ENCODE measurements around the gene PTPDC1.
A peak's percentile ranks its signal among the peaks of the same experiment; 100 is the strongest.

PTPDC1 gene

GRCh38 chr9:94139672-94140417 is 55.6 kb downstream of the PTPDC1 start:
- DNase-seq (ENCODE audit: extremely low spot score, insufficient read length, low read depth) = no peak
- no peak for FAIRE-seq

DNA sequence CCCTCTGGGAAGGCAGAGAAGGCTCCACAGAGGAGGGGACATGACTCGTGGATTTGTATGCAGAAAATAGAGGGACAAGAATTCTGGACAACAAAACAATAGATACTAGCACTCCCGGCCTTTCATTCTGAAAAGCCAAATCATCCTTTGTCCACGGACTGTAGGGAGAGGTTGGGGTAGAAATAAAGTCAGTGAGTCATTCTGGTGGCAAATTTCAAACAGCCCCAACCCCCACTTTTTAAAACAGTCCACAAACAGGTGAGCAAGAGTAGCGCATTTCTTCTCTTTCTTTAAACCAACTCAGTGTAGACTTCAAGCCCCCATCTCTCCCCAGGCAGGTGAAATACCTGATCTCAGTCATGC is 56.1 kb downstream of the PTPDC1 start:
- no peak for DNase-seq (ENCODE audit: extremely low spot score, insufficient read length, low read depth)
- no peak for FAIRE-seq

DNA sequence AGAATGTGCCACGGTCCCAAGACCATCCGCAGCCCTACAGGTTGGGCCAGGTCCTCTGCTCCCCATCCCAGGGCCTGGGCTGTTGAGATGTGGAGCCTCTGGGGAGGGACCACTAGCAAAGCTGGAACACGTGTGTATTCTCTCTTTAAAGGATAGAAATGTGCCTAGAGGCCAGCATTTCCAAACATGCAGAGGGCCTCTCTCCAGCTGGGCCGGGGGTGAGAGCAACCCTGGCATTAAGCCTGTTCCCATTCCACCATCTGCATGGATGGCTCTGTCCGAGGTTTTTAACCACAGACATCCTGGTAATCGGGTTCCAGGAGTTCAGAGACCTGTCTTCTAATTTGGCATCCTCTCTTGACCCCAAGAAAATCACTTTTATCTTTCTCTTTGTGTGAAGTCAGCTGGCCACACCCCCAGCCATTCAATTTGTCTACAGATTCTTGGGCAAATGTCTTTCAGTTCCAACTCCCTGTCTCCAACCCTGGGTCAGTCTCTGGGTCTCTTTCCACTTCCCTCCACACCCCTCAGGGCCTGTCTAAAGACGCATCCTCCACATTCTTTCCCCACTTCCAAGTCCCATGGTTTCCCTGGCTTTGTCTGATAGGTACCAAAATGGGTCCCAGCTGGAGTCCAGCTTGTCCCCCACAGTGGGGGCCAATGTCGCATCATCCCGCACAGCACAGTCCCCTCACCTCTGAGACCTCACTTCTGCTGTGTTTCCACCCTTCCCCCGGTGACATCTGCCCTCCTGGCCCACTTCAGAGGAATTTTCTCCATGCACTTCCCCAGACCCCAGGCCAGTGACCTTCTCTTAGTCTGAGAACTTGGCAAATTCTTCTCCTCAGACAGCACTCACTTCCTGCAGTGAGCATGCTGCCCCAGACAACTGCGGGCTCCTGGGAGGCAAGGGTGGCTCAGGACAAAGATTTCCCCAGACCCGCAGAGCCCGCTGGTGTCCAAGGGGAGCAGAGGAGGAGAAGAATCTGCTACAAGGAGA is 56.8 kb downstream of the PTPDC1 start:
- DNase-seq (ENCODE audit: extremely low spot score, insufficient read length, low read depth) (no peak), FAIRE-seq (no peak)

GRCh38 chr9:94142353-94142752 is 58.1 kb downstream of the PTPDC1 start:
- FAIRE-seq = no peak
- DNase-seq (ENCODE audit: extremely low spot score, insufficient read length, low read depth) = no peak

DNA sequence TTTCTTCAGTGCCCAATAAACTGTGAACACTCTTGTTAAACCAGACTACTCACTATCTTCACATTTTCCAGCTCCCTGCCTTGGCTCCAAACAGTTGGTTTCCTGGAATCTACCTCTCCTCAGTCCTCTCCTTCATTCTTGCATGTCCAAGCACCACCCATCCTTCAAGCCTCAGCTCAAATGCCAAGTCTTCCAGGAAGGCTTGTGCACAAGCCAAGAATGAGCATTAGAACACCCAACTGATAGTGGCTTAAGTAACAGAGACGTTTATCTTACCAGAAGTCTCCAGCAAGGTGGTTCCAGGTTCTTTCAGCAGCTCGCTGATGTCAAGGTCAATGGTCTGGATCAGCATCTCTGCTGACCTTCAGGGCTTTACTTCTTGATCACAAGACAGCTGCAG is 60.1 kb downstream of the PTPDC1 start:
- FAIRE-seq = no peak
- no peak for DNase-seq (ENCODE audit: extremely low spot score, insufficient read length, low read depth)

GRCh38 chr9:94145640-94146039 is 61.4 kb downstream of the PTPDC1 start:
- no peak for DNase-seq (ENCODE audit: extremely low spot score, insufficient read length, low read depth)
- peak; percentile 52 for FAIRE-seq

- DNase-seq (ENCODE audit: extremely low spot score, insufficient read length, low read depth) = no peak
- no peak for FAIRE-seq
These were observed 63.5 kb downstream of the PTPDC1 start for GRCh38 chr9:94147776-94148175.

DNA sequence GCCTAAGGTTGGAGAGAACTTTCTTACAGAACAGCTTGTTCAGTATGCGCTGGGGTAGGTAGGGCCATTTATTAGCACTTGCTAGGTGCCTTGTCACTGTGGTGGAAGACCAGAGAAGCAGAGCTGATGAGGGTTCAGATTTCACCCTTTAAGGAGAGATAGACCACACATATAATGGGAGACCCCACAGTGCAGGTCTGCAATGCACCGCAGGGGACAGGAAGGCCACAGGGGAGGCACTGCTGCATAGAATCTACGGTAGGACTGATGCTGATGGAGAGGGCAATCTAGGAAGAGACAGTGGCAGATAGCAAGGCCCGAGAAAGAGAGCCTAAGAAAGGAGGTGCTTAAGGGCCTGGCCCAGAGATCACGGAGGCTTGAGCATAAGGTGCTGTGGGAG is 64.2 kb downstream of the PTPDC1 start:
- no peak for FAIRE-seq

GRCh38 chr9:94149696-94150095 is 65.4 kb downstream of the PTPDC1 start:
- no peak for DNase-seq (ENCODE audit: extremely low spot score, insufficient read length, low read depth)
- FAIRE-seq = no peak

More for the DNA sequence above, 64.2 kb downstream of the PTPDC1 start:
- DNase-seq (ENCODE audit: extremely low spot score, insufficient read length, low read depth) = no peak

- FAIRE-seq = no peak
These were observed 66.1 kb downstream of the PTPDC1 start for GRCh38 chr9:94150279-94150828.

DNA sequence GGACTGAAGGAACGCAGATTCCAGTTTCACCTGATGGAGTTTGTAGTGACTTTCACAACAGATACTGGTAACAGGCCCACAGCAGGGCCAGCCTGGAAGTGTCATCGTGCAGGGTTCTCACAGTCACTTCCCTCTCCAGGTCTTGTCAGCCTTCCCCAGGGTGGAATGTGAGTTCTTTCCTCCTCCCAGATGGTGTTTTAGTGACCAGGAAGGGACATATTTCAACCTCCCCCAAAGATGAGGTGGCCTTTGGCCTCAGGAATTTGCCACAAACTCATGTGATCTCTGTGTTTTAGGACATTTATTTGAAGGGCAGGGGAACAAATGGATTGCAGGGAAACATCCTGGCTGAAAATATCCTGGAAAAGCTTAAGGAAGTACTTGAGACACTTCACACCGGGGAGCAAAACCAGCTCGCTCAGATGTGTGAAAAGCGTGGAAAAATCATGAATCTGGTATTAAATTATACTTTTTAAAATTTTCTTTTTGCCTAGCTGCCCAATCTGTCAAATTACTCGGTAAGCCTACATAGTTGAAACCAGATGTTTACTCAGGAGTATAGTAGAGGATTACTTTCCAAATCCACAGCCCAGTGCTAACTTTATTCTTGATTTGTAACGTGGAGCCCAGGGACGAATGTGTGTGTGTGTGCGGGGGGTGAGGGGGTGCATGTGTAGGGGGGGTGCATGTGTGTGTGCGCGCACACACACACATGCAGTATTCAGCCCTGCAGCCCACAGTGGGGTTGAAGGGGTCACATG is 66.8 kb downstream of the PTPDC1 start:
- FAIRE-seq (no peak), DNase-seq (ENCODE audit: extremely low spot score, insufficient read length, low read depth) (no peak)

More at GRCh38 chr9:94150279-94150828, 66.1 kb downstream of the PTPDC1 start:
- DNase-seq (ENCODE audit: extremely low spot score, insufficient read length, low read depth) = no peak

DNA sequence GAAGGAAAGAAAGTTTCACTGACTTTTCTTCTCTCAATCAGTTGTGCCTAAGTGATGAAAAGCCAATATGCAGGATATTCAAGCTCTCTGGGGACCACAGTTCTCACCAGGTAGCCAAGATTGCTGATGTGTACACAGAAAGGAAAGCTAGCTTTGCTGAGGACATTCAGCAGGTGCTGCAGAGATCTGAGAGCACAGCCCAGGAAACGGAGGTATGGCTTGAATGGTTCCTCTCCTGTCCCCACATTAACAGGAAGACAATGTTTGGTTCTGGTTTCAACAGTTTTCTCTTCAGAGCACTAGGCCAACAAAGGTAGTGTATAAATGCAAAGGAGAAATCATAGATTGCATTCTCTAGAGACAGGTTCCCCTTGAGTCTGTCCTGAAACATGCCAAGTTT is 69.6 kb downstream of the PTPDC1 start:
- DNase-seq (ENCODE audit: extremely low spot score, insufficient read length, low read depth) = no peak
- FAIRE-seq = peak; percentile 63

GRCh38 chr9:94156348-94157049 is 72.2 kb downstream of the PTPDC1 start:
- FAIRE-seq (no peak), DNase-seq (ENCODE audit: extremely low spot score, insufficient read length, low read depth) (no peak)

DNA sequence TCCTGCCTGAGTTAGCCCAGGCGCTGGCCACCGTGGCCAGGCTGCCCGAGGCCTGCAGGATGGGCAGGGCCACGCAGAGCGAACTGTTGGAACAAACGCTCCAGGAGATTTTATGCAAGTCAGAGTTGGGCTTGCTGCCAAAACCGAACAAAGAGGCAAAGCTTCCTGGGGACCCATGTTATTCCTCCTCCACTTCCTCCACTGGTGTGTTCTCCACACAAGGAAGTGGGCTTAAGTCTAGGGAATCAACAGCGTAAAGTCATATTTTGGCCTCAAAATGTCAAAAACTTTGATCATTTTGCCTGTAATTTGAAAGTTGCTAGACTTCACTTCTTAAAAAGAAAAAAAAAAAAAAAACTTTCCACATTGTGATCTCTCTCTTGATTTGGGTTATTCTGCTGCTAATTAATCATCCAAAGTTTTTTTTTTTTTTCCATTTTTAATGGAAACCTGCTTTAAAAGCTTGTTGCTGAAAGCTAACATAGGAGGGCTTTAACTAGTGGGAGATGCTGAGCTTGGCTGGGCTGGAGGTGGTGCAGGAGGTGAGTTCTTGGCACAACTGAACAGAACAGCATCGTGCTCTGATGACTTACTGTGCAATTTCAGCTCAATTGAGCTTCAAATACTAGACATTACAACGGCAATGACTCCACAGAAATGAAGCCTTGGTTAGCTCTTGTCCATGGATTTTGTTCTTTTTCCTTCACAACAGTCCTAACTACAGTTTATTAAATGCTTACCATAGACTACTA is 73.0 kb downstream of the PTPDC1 start:
- DNase-seq (ENCODE audit: extremely low spot score, insufficient read length, low read depth) = no peak

More for the DNA sequence above, 73.0 kb downstream of the PTPDC1 start:
- FAIRE-seq = no peak

Measured in GM18507 (cell line).